ENCODE results near the gene IKZF2. TPM values are rescaled to one million over a fixed set of nuclear protein-coding genes. Genes with fewer than 3 reads are reported as not detected.

IKZF2 gene
- total and polyA plus RNA-seq, 10 of the 15 experiments (the other 5 are each of a cell fraction or from before 2014, with no cell fraction given): 15.2 to 266 (median 87.2) TPM

DNA sequence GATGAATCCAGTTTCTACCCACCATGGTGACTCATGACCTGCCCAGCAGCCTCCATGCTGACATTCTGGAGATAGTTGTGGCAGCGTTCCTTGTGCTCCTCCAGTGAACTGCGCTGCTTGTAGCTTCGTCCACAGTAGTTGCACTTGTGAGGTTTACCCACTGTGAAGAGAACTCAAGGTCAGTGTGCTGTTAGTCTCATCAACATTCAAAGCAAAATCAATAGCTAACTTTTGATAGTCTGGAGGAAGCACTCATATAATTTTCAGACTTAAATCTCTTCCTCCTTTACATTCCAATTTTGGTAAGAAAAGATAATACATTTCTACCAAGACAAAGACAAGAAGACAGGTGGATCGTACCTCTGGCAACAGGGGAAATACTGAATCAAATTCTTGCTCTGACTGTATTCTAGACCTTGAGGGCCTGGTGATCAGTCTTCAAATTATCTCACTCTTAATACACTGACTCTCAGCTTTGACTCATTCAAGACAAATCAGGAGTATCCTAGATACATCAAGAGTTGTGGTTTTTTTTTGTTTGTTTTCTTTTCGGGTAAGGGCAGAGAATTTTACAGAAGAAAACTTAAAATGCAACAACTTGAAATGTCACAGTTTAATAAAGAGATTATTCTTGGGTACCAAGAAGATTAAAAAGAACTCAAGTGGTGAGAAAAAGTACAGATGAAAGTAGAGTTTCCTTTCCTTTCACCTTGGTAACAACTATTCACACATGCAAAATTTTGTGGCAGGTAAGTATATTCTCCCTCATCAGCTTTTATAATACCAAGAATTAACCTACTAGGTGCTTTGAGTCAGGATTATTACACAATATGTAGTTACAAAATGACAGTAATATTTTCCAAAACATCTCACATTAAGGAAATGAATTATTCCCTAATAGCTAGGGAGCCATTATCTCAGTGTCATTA lies 129.2 kb downstream of the IKZF2 start (continued):
- TF ChIP-seq HSF1 (IDR thresholded peaks at IDR 0.05; ENCODE audit: low read depth, low read length): no peak
- no peak for TF ChIP-seq PAX5 (IDR thresholded peaks at IDR 0.05; ENCODE audit: borderline replicate concordance, low read depth, low read length)
- TF ChIP-seq SREBF1 (IDR thresholded peaks at IDR 0.05; ENCODE audit: low read length): no peak
- peak; percentile 34; the same call in 1 of the 2 replicates for TF ChIP-seq ZNF207 (IDR thresholded peaks at IDR 0.05; ENCODE audit: borderline replicate concordance)
- TF ChIP-seq, protein P1, sequence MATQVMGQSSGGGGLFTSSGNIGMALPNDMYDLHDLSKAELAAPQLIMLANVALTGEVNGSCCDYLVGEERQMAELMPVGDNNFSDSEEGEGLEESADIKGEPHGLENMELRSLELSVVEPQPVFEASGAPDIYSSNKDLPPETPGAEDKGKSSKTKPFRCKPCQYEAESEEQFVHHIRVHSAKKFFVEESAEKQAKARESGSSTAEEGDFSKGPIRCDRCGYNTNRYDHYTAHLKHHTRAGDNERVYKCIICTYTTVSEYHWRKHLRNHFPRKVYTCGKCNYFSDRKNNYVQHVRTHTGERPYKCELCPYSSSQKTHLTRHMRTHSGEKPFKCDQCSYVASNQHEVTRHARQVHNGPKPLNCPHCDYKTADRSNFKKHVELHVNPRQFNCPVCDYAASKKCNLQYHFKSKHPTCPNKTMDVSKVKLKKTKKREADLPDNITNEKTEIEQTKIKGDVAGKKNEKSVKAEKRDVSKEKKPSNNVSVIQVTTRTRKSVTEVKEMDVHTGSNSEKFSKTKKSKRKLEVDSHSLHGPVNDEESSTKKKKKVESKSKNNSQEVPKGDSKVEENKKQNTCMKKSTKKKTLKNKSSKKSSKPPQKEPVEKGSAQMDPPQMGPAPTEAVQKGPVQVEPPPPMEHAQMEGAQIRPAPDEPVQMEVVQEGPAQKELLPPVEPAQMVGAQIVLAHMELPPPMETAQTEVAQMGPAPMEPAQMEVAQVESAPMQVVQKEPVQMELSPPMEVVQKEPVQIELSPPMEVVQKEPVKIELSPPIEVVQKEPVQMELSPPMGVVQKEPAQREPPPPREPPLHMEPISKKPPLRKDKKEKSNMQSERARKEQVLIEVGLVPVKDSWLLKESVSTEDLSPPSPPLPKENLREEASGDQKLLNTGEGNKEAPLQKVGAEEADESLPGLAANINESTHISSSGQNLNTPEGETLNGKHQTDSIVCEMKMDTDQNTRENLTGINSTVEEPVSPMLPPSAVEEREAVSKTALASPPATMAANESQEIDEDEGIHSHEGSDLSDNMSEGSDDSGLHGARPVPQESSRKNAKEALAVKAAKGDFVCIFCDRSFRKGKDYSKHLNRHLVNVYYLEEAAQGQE (IDR thresholded peaks at IDR 0.05; ENCODE audit: low read depth, low read length): no peak
- peak; percentile 78; the same call in 1 of the 2 replicates for TF ChIP-seq CBX5 (IDR thresholded peaks at IDR 0.05; ENCODE audit: low read depth)
- TF ChIP-seq RFX5 (IDR thresholded peaks at IDR 0.05; ENCODE audit: low read depth, low read length): no peak
- TF ChIP-seq ASH2L (IDR thresholded peaks at IDR 0.05; ENCODE audit: borderline replicate concordance, low read depth): 0 out of 2 replicates have a peak, but pooled peaks have one; percentile 43
- no peak for TF ChIP-seq SREBF2 (IDR thresholded peaks at IDR 0.05; ENCODE audit: low read length)
- TF ChIP-seq, protein P2, sequence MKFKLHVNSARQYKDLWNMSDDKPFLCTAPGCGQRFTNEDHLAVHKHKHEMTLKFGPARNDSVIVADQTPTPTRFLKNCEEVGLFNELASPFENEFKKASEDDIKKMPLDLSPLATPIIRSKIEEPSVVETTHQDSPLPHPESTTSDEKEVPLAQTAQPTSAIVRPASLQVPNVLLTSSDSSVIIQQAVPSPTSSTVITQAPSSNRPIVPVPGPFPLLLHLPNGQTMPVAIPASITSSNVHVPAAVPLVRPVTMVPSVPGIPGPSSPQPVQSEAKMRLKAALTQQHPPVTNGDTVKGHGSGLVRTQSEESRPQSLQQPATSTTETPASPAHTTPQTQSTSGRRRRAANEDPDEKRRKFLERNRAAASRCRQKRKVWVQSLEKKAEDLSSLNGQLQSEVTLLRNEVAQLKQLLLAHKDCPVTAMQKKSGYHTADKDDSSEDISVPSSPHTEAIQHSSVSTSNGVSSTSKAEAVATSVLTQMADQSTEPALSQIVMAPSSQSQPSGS (IDR thresholded peaks at IDR 0.05; ENCODE audit: low read length): peak; percentile 96
- no peak for TF ChIP-seq RELA (IDR thresholded peaks at IDR 0.05; ENCODE audit: borderline replicate concordance, partially characterized antibody)
- TF ChIP-seq POU2F2 (IDR thresholded peaks at IDR 0.05; ENCODE audit: borderline replicate concordance, low read depth, low read length): peak; percentile 74; the same call in 2 of the 3 replicates
- TF ChIP-seq CBFB (IDR thresholded peaks at IDR 0.05; ENCODE audit: low read depth): peak; percentile 34; the same call in 1 of the 2 replicates
- TF ChIP-seq HCFC1 (IDR thresholded peaks at IDR 0.05; ENCODE audit: low read length): no peak
- peak; percentile 80 to 87 for TF ChIP-seq EP300 (IDR thresholded peaks at IDR 0.05; ENCODE audit: borderline replicate concordance in 1 of 2, control insufficient read depth in 1 of 2, low read depth in 2 of 2, low read length in 2 of 2)
- TF ChIP-seq HDAC2 (IDR thresholded peaks at IDR 0.05): no peak
- TF ChIP-seq CHD2 (IDR thresholded peaks at IDR 0.05; ENCODE audit: borderline replicate concordance, low read depth, low read length): no peak
- no peak for TF ChIP-seq CEBPB (IDR thresholded peaks at IDR 0.05; ENCODE audit: borderline replicate concordance in 1 of 2, low read depth in 2 of 2, low read length in 2 of 2)
- TF ChIP-seq BHLHE40 (IDR thresholded peaks at IDR 0.05; ENCODE audit: borderline replicate concordance in 1 of 2, low read depth in 2 of 2, low read length in 1 of 2): no peak
- TF ChIP-seq SP1 (IDR thresholded peaks at IDR 0.05; ENCODE audit: low read depth, low read length): no peak
- no peak for TF ChIP-seq SPI1 (IDR thresholded peaks at IDR 0.05; ENCODE audit: borderline replicate concordance, insufficient read depth, low read depth, low read length)
- no peak for TF ChIP-seq ELK1 (IDR thresholded peaks at IDR 0.05; ENCODE audit: low read depth, low read length)

Measured in GM12878 (cell line).